ENCODE results near the gene PSMA4. TPM values are rescaled to one million over a fixed set of nuclear protein-coding genes. Genes with fewer than 3 reads are reported as not detected.
A peak's percentile ranks its signal among the peaks of the same experiment; 100 is the strongest.

Gene PSMA4
- 10 to 100 TPM; 33.6 to 51.6 TPM for total RNA-seq

DNA sequence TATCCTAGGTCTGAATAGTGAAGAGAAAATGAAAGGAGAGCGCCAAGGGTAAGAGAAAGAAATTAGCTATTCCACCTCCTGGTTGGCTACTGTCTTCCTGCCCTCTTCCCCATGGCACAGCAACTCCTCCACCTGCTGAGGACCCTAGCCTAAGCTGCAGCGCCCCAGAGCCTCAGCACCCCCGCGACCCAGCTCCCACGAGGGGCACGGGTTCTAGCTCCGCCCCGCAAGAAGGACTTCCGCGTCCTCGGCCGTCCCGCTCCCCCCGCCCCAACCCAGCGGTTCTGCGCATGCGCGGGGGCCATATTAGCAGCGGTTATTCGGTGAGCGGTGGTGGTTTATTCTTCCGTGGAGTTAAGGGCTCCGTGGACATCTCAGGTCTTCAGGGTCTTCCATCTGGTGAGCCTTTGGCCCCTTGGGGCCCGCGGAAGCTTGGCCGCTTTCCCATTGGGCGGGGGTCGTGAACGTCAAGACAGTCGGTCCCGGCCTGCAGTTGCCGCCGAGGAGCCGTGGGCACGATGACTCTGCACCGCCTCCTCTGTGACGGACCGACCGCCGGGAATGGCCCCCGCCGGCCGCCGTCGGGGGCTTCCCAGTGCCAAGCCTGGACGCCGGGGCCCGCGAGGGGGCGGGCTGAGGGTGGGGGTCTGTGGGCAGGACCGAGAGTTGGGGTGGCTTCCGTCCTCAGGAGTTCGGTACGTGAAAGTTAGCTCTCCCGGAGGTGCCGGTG is at the start of gene PSMA4:
Gene PSMA4, plus strand, starts transcription at position 304 of the 730 bp plus-strand sequence. CDS start 1,484 bp downstream, outside the sequence.
- Histone ChIP-seq H3K36me3 (replicated peaks in 1 of 2; ENCODE audit: insufficient read depth in 1 of 2, low read depth in 2 of 2) (no peaks in the 10 kb centered on the region), H3K4me3 (peak within 1 kb of the TSS; percentile 68 to 97), H3K4me1 (peaks cover 13% of the 10 kb centered on the region), H3K27ac (peak within 1 kb of the TSS; percentile 81 to 97 (median 90)), H3K27me3 (no peaks in the 10 kb centered on the region), H3K9me3 (no peaks in the 10 kb centered on the region)
- WGBS, 2 donors: 0 to 2% methylated on average over 9 to 56 of the region's 56 CpGs
- intact Hi-C loops (cut with DNase I): no loop called here
- peak; percentile 90 for ATAC-seq
- DNase-seq: peak; percentile 88 to 93 (median 89)
- peak; percentile 34 to 84 (median 83) for TF ChIP-seq POLR2A (IDR thresholded peaks at IDR 0.05)
- peak in 3 of 7 experiments; percentile 8 to 17 (median 12) for TF ChIP-seq CTCF (IDR thresholded peaks at IDR 0.05)

DNA sequence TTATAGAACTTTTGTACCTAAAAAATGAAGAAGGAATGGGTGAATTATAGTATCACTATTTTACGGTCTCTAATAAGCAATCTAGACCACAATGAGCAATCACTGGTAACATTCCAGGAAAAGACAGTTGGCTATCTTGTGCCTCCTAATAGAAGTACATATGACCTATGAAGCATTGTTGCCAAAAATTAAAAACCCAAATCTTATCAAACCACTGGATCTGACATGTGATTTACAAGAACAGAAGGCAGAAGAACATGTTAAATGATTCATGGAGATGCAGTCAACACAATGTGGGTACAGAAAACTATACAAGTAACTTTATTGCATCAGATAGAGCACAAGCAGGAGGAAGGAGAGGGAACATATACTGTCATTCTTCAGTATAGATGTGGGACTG is 47.4 kb upstream of the PSMA4 start:
- TF ChIP-seq POLR2A (IDR thresholded peaks at IDR 0.05): no peak
- TF ChIP-seq CTCF (IDR thresholded peaks at IDR 0.05): no peak
- intact Hi-C loops (cut with DNase I): no loop called here
- H3K9me3 ChIP-seq: no peaks in the 10 kb centered on the region
- ATAC-seq (no peak), DNase-seq (no peak)
- H3K4me1 ChIP-seq: peaks cover 5% of the 10 kb centered on the region
- H3K27ac ChIP-seq: no peak overlapping the region
- no peaks in the 10 kb centered on the region for H3K27me3 ChIP-seq
- H3K4me3 ChIP-seq: no peak overlapping the region
- H3K36me3 ChIP-seq (replicated peaks in 1 of 2; ENCODE audit: insufficient read depth in 1 of 2, low read depth in 2 of 2): peaks cover 0 to 19% of the 10 kb centered on the region in 2 donors
- 82 to 100% methylated on average over 1 of the region's 1 CpG for WGBS, 2 donors

DNA sequence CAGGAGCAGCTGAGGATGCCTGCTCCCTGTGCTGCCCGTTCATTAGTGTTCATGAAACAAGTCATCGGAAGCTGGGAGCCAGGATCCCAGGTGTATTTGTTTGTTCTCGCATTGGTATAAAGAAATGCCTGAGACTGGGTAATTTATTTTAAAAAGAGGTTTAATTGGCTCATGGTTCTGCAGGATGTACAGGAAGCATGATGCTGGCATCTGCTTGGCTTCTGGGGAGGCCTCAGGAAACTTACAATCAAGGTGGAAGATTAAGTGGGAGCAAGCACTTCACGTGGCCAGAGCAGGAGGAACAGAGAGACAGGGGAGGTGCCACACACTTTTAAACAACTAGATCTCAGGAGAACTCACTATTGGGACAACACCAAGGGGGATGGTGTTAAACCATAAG is 38.4 kb upstream of the PSMA4 start:
- no peaks in the 10 kb centered on the region for H3K9me3 ChIP-seq
- 86 to 96% methylated on average over 4 of the region's 4 CpGs for WGBS, 2 donors
- no peak for TF ChIP-seq CTCF (IDR thresholded peaks at IDR 0.05)
- TF ChIP-seq POLR2A (IDR thresholded peaks at IDR 0.05): no peak
- no peak overlapping the region for H3K4me3 ChIP-seq
- peaks cover 0 to 11% of the 10 kb centered on the region in 2 donors for H3K36me3 ChIP-seq (replicated peaks in 1 of 2; ENCODE audit: insufficient read depth in 1 of 2, low read depth in 2 of 2)
- peaks cover 4% of the 10 kb centered on the region for H3K4me1 ChIP-seq
- no peak for ATAC-seq
- H3K27ac ChIP-seq: no peak overlapping the region
- H3K27me3 ChIP-seq: no peaks in the 10 kb centered on the region
- intact Hi-C loops (cut with DNase I): no loop called here
- DNase-seq: no peak

DNA sequence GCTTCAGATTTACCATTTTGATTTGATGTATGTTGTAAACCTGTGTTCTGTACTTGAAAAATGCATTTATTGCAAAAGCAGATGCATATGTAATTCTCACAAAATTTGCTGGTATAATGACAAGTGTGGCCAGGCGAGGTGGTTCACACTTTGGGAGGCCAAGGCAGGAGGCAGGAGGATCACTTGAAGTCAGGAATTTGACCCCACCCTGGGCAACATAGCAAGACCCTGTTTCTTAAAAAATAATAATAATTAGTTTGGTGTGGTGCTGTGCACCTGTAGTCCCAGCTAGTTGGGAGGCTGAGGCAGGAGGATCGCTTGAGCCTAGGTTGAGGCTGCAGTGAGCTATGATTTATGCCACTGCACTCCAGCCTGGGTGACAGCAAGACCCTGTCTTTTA is 37.6 kb upstream of the PSMA4 start:
- ATAC-seq (no peak), DNase-seq (no peak)
- Histone ChIP-seq H3K27me3 (no peaks in the 10 kb centered on the region), H3K4me3 (no peak overlapping the region), H3K9me3 (no peaks in the 10 kb centered on the region), H3K27ac (no peak overlapping the region), H3K4me1 (peaks cover 5% of the 10 kb centered on the region), H3K36me3 (replicated peaks in 1 of 2; ENCODE audit: insufficient read depth in 1 of 2, low read depth in 2 of 2) (peaks cover 0 to 9% of the 10 kb centered on the region in 2 donors)
- no peak for TF ChIP-seq CTCF (IDR thresholded peaks at IDR 0.05)
- TF ChIP-seq POLR2A (IDR thresholded peaks at IDR 0.05): no peak
- 95 to 100% methylated on average over 2 of the region's 2 CpGs for WGBS, 2 donors
- intact Hi-C loops (cut with DNase I): no loop called here

Data from body of pancreas (tissue), 4 donors.